Stimulated activated CD8-positive, alpha-beta memory T cell treated with anti-CD3 and anti-CD28 coated beads, Interleukin-7, amount 100 ng/mL, for 4 hours (primary cell): Measurements from ENCODE around the gene CHST9.
"Not testable (repeated sequence)": the region's sequence is repeated elsewhere in the genome, so short reads cannot be mapped to it uniquely, and the experiment has no call there.

Source experiments
- DNase-seq, 2 donors: peaks; one replicate each; pipeline ENCODE4 v3.0.0-alpha.2; 2020; ENCODE audit warnings: low read depth in 2 of 2

CHST9 gene

GRCh38 chr18:27185025-27185763, at the start of gene CHST9:
Gene CHST9 (minus strand): TSS chr18:27185308. CDS start chr18:27142809, 42,499 bp downstream.
- DNase-seq = no peak

- not testable (repeated sequence) for DNase-seq
Measured at GRCh38 chr18:27232355-27232754, 47.2 kb upstream of the CHST9 start.

GRCh38 chr18:27231671-27232070, 46.6 kb upstream of the CHST9 start:
- DNase-seq = not testable (repeated sequence)

GRCh38 chr18:27231221-27231620, 46.1 kb upstream of the CHST9 start:
- DNase-seq = not testable (repeated sequence)

GRCh38 chr18:27227721-27228120, 42.6 kb upstream of the CHST9 start:
- DNase-seq = no peak

- DNase-seq = no peak
Measured at GRCh38 chr18:27226556-27227075, 41.5 kb upstream of the CHST9 start.

GRCh38 chr18:27225947-27226481, 40.9 kb upstream of the CHST9 start:
- no peak for DNase-seq

- DNase-seq = no peak
Measured at GRCh38 chr18:27223526-27224291, 38.6 kb upstream of the CHST9 start.

- no peak for DNase-seq
Measured at GRCh38 chr18:27214831-27215230, 29.7 kb upstream of the CHST9 start.

GRCh38 chr18:27213123-27213717, 28.1 kb upstream of the CHST9 start:
- DNase-seq = no peak

GRCh38 chr18:27211569-27211968, 26.5 kb upstream of the CHST9 start:
- no peak for DNase-seq

- DNase-seq = no peak
Measured at GRCh38 chr18:27206411-27206810, 21.3 kb upstream of the CHST9 start.

GRCh38 chr18:27202741-27203140, 17.6 kb upstream of the CHST9 start:
- DNase-seq = no peak

- DNase-seq = no peak
Measured at GRCh38 chr18:27198036-27198435, 12.9 kb upstream of the CHST9 start.

- no peak for DNase-seq
Measured at GRCh38 chr18:27188309-27188708, 3.2 kb upstream of the CHST9 start.

GRCh38 chr18:27185897-27186296, 789 bp upstream of the CHST9 start:
- no peak for DNase-seq

- no peak for DNase-seq
Measured at GRCh38 chr18:27184115-27185024, 738 bp downstream of the CHST9 start.

- no peak for DNase-seq
Measured at GRCh38 chr18:27181726-27182125, 3.4 kb downstream of the CHST9 start.

GRCh38 chr18:27178424-27178823, 6.7 kb downstream of the CHST9 start:
- DNase-seq = no peak

- DNase-seq = no peak
Measured at GRCh38 chr18:27175914-27176313, 9.2 kb downstream of the CHST9 start.

- no peak for DNase-seq
Measured at GRCh38 chr18:27175245-27175644, 9.9 kb downstream of the CHST9 start.
